Measurements from ENCODE around the gene LAS1L. TPM values are rescaled to one million over a fixed set of nuclear protein-coding genes. Genes with fewer than 3 reads are reported as not detected.

The LAS1L gene
- total RNA-seq, 1 donor from 2014 or later, result 45.9 TPM

- no peak overlapping the region for H3K27ac Mint-ChIP-seq
- Histone ChIP-seq H3K4me2 (no peak overlapping the region), H3K4me3 (no peak overlapping the region), H3K27me3 (no peaks in the 10 kb centered on the region), H3K9me3 (ENCODE audit: low read depth) (no peaks in the 10 kb centered on the region), H3K27ac (no peak overlapping the region), H2AFZ (replicated peaks) (no peak overlapping the region), H3K9ac (no peak overlapping the region), H3K36me3 (no peaks in the 10 kb centered on the region), H3F3A (ENCODE audit: low read depth) (no peaks in the 10 kb centered on the region), H4K20me1 (ENCODE audit: low read depth) (no peaks in the 10 kb centered on the region), H3K79me2 (ENCODE audit: low read depth) (no peaks in the 10 kb centered on the region), H3K4me1 (no peaks in the 10 kb centered on the region)
- H3K9me3 Mint-ChIP-seq, result peaks cover 11% of the 10 kb centered on the region
- no peak overlapping the region for H3K4me3 Mint-ChIP-seq
- no peaks in the 10 kb centered on the region for H3K27me3 Mint-ChIP-seq (ENCODE audit: insufficient read depth, low read depth)
- no peaks in the 10 kb centered on the region for H3K36me3 Mint-ChIP-seq
- DNase-seq (ENCODE audit: low spot score), result no peak
- no peaks in the 10 kb centered on the region for H3K4me1 Mint-ChIP-seq
- TF ChIP-seq CTCF (IDR thresholded peaks at IDR 0.05) (no peak), EZH2 (IDR thresholded peaks at IDR 0.05) (no peak), EZH2phosphoT487 (IDR thresholded peaks at IDR 0.05) (no peak)
Observed at GRCh38 chrX:65551086-65551485, 16.5 kb upstream of the LAS1L start.

GRCh38 chrX:65545456-65545855, 10.9 kb upstream of the LAS1L start:
- no peaks in the 10 kb centered on the region for H3K27me3 ChIP-seq
- no peaks in the 10 kb centered on the region for H3K9me3 ChIP-seq (ENCODE audit: low read depth)
- H3K9ac ChIP-seq, result no peak overlapping the region
- H2AFZ ChIP-seq (replicated peaks), result no peak overlapping the region
- no peaks in the 10 kb centered on the region for H3K36me3 ChIP-seq
- no peaks in the 10 kb centered on the region for H4K20me1 ChIP-seq (ENCODE audit: low read depth)
- peaks cover 5% of the 10 kb centered on the region for H3K9me3 Mint-ChIP-seq
- no peak overlapping the region for H3K4me3 Mint-ChIP-seq
- no peak overlapping the region for H3K27ac ChIP-seq
- H3K27ac Mint-ChIP-seq, result no peak overlapping the region
- no peaks in the 10 kb centered on the region for H3K4me1 ChIP-seq
- H3K36me3 Mint-ChIP-seq, result no peaks in the 10 kb centered on the region
- peaks cover 2% of the 10 kb centered on the region for H3K27me3 Mint-ChIP-seq (ENCODE audit: insufficient read depth, low read depth)
- no peaks in the 10 kb centered on the region for H3K4me1 Mint-ChIP-seq
- H3K79me2 ChIP-seq (ENCODE audit: low read depth), result no peaks in the 10 kb centered on the region
- H3F3A ChIP-seq (ENCODE audit: low read depth), result no peaks in the 10 kb centered on the region
- DNase-seq (ENCODE audit: low spot score), result no peak
- H3K4me2 ChIP-seq, result no peak overlapping the region
- H3K4me3 ChIP-seq, result no peak overlapping the region
- no peak for TF ChIP-seq CTCF (IDR thresholded peaks at IDR 0.05)
- no peak for TF ChIP-seq EZH2phosphoT487 (IDR thresholded peaks at IDR 0.05)
- no peak for TF ChIP-seq EZH2 (IDR thresholded peaks at IDR 0.05)

DNA sequence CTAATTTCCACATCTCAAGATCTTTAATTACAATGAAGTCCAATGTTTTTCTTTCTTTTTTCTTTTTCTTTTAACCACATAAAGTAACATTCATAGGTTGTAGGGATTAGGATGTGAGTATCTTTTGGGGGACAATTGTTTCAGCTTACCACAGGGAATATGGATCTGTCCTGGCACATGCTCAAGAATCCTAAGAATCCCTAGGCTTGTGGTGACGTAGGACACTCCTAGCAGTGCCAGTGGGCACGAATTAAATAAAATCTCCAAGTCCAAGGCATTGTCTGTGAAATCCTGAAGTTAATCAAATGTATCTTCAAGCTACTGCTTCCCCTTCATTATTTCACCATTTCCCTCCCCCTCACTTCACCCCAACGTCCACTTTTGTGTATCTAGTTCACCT, 2.6 kb upstream of the LAS1L start:
- no peaks in the 10 kb centered on the region for H3K36me3 Mint-ChIP-seq
- H2AFZ ChIP-seq (replicated peaks), result no peak overlapping the region
- peaks cover 7% of the 10 kb centered on the region for H4K20me1 ChIP-seq (ENCODE audit: low read depth)
- no peak overlapping the region for H3K27ac Mint-ChIP-seq
- H3K27ac ChIP-seq, result no peak overlapping the region
- H3K27me3 Mint-ChIP-seq (ENCODE audit: insufficient read depth, low read depth), result peaks cover 5% of the 10 kb centered on the region
- H3K4me1 Mint-ChIP-seq, result peaks cover 3% of the 10 kb centered on the region
- peaks cover 22% of the 10 kb centered on the region for H3K79me2 ChIP-seq (ENCODE audit: low read depth)
- no peak for DNase-seq (ENCODE audit: low spot score)
- H3K4me3 ChIP-seq, result no peak overlapping the region
- H3K27me3 ChIP-seq, result no peaks in the 10 kb centered on the region
- peaks cover 5% of the 10 kb centered on the region for H3K9me3 Mint-ChIP-seq
- H3K9me3 ChIP-seq (ENCODE audit: low read depth), result no peaks in the 10 kb centered on the region
- no peak overlapping the region for H3K4me2 ChIP-seq
- no peak for TF ChIP-seq EZH2 (IDR thresholded peaks at IDR 0.05)
- TF ChIP-seq EZH2phosphoT487 (IDR thresholded peaks at IDR 0.05), result no peak
- TF ChIP-seq CTCF (IDR thresholded peaks at IDR 0.05), result no peak
- H3K9ac ChIP-seq, result no peak overlapping the region
- no peaks in the 10 kb centered on the region for H3K4me1 ChIP-seq
- H3K36me3 ChIP-seq, result no peaks in the 10 kb centered on the region
- no peak overlapping the region for H3K4me3 Mint-ChIP-seq
- H3F3A ChIP-seq (ENCODE audit: low read depth), result no peaks in the 10 kb centered on the region

Data from neural progenitor cell (in vitro differentiated cells).